SK-N-SH treated with all-trans-retinoic acid at 6 μM for 48 hours (cell line): ENCODE results near the gene MMP25.

Source experiments
- CREB5 ChIP-seq: fragments of 250-450 bp; sonication (Bioruptor Pico); IDR thresholded peaks from 2 replicates; pipeline ENCODE4 v1.5.1; 2020; ENCODE audit warnings: low read depth, mild to moderate bottlenecking, moderate library complexity
- ISL1 ChIP-seq: fragments of 250-450 bp; sonication (Bioruptor Pico); IDR thresholded peaks from 2 replicates; pipeline ENCODE4 v2.1.2; 2022; ENCODE audit warnings: mild to moderate bottlenecking, moderate library complexity
- TOX ChIP-seq: fragments of 250-450 bp; sonication (Bioruptor Pico); IDR thresholded peaks from 2 replicates; pipeline ENCODE4 v1.8.0; 2021; ENCODE audit warnings: mild to moderate bottlenecking, moderate library complexity, borderline replicate concordance
- ZFP3 ChIP-seq: fragments of 250-450 bp; sonication (Bioruptor Pico); IDR thresholded peaks from 2 replicates; pipeline ENCODE4 v1.5.0; 2020; ENCODE audit warnings: mild to moderate bottlenecking, moderate library complexity
- TF ChIP-seq, protein P1 (sequence below): fragments of 250-450 bp; sonication (Bioruptor Pico); IDR thresholded peaks from 2 replicates; pipeline ENCODE4 v1.8.0; 2020; ENCODE audit warnings: mild to moderate bottlenecking, moderate library complexity, borderline replicate concordance
- TF ChIP-seq, protein P2 (sequence below): fragments of 250-450 bp; sonication (Bioruptor Pico); IDR thresholded peaks from 2 replicates; pipeline ENCODE4 v1.8.0; 2021; ENCODE audit warnings: low read depth, mild to moderate bottlenecking, moderate library complexity, borderline replicate concordance
- TF ChIP-seq, protein P3 (sequence below): fragments of 250-450 bp; sonication (Bioruptor Pico); IDR thresholded peaks from 2 replicates; pipeline ENCODE4 v1.5.0; 2020; ENCODE audit warnings: mild to moderate bottlenecking, moderate library complexity

DNA sequence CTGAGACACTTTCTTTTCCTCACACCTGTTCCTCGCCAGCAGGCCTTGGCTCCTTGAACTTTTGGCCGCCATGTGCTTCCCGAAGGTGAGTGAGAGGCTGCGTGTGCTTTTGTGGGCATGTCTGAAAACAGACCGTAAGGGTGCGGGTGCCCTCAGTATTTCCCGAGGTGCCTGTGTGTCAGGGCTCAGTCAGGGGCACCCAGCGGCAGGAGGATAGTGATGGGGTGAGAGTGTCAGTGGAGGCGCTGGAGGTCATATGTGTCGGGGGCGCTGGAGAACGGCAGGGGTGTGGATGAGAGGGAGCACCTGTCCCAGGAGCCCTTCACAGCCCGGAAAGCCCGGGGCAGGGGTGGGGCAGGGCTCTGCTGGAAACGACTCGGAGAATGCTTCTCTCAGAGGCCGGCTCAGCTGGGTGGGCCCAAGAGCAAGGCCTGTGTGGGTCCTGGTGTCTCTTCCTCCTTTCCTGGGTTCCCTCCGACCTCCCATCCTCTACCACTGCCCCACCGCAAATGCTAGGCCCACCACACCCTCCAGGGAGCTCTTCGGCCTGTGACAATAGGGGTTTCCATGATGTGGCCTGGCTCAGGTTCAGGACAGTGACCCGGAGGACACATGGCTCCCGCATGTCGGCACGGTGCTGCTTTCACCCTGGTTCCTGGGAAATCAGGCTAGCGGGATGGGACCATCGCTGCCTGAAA lies 19.5 kb downstream of the MMP25 start:
- TF ChIP-seq, protein P1, sequence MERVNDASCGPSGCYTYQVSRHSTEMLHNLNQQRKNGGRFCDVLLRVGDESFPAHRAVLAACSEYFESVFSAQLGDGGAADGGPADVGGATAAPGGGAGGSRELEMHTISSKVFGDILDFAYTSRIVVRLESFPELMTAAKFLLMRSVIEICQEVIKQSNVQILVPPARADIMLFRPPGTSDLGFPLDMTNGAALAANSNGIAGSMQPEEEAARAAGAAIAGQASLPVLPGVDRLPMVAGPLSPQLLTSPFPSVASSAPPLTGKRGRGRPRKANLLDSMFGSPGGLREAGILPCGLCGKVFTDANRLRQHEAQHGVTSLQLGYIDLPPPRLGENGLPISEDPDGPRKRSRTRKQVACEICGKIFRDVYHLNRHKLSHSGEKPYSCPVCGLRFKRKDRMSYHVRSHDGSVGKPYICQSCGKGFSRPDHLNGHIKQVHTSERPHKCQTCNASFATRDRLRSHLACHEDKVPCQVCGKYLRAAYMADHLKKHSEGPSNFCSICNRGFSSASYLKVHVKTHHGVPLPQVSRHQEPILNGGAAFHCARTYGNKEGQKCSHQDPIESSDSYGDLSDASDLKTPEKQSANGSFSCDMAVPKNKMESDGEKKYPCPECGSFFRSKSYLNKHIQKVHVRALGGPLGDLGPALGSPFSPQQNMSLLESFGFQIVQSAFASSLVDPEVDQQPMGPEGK (CRISPR knock-in tag): no peak
- TF ChIP-seq TOX (CRISPR knock-in tag) (no peak), CREB5 (CRISPR knock-in tag) (no peak), ISL1 (no peak), ZFP3 (no peak)
- TF ChIP-seq, protein P2, sequence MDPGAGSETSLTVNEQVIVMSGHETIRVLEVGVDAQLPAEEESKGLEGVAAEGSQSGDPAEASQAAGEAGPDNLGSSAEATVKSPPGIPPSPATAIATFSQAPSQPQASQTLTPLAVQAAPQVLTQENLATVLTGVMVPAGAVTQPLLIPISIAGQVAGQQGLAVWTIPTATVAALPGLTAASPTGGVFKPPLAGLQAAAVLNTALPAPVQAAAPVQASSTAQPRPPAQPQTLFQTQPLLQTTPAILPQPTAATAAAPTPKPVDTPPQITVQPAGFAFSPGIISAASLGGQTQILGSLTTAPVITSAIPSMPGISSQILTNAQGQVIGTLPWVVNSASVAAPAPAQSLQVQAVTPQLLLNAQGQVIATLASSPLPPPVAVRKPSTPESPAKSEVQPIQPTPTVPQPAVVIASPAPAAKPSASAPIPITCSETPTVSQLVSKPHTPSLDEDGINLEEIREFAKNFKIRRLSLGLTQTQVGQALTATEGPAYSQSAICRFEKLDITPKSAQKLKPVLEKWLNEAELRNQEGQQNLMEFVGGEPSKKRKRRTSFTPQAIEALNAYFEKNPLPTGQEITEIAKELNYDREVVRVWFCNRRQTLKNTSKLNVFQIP (CRISPR knock-in tag): no peak
- TF ChIP-seq, protein P3, sequence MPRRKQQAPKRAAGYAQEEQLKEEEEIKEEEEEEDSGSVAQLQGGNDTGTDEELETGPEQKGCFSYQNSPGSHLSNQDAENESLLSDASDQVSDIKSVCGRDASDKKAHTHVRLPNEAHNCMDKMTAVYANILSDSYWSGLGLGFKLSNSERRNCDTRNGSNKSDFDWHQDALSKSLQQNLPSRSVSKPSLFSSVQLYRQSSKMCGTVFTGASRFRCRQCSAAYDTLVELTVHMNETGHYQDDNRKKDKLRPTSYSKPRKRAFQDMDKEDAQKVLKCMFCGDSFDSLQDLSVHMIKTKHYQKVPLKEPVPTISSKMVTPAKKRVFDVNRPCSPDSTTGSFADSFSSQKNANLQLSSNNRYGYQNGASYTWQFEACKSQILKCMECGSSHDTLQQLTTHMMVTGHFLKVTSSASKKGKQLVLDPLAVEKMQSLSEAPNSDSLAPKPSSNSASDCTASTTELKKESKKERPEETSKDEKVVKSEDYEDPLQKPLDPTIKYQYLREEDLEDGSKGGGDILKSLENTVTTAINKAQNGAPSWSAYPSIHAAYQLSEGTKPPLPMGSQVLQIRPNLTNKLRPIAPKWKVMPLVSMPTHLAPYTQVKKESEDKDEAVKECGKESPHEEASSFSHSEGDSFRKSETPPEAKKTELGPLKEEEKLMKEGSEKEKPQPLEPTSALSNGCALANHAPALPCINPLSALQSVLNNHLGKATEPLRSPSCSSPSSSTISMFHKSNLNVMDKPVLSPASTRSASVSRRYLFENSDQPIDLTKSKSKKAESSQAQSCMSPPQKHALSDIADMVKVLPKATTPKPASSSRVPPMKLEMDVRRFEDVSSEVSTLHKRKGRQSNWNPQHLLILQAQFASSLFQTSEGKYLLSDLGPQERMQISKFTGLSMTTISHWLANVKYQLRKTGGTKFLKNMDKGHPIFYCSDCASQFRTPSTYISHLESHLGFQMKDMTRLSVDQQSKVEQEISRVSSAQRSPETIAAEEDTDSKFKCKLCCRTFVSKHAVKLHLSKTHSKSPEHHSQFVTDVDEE (CRISPR knock-in tag): no peak
